Spleen (tissue), 11 donors: ENCODE results near the gene CDC42BPB. TPM values are rescaled to one million over a fixed set of nuclear protein-coding genes. Genes with fewer than 3 reads are reported as not detected.

Source experiments
- DNase-seq: peaks from one replicate; pipeline ENCODE4 v3.0.0-alpha.2; 2020
- H3K27ac ChIP-seq, 8 donors: fragments of 200-600 bp; sonication (generic) in 7 of 8; 1 replicate in 4 of 8; 2 replicates in 4 of 8; pipeline versions ENCODE4 v1.5.0 to v1.8.0; 2016 to 2021; ENCODE audit warnings: inconsistent platforms in 4 of 8, mild to moderate bottlenecking in 4 of 8, moderate library complexity in 1 of 8
- H3K27me3 ChIP-seq, 7 donors: fragments of 200-600 bp; sonication (generic) in 6 of 7; replicated peaks in 1 of 7; 1 replicate in 4 of 7; 2 replicates in 3 of 7; pipeline versions ENCODE4 v1.5.0 to v1.8.0; 2016 to 2021; ENCODE audit warnings: inconsistent platforms in 3 of 7, mild to moderate bottlenecking in 1 of 7
- H3K36me3 ChIP-seq, 6 donors: fragments of 200-600 bp; sonication (generic) in 5 of 6; 1 replicate in 4 of 6; 2 replicates in 2 of 6; pipeline versions ENCODE4 v1.5.0 to v1.8.0; 2016 to 2021; ENCODE audit warnings: inconsistent platforms in 2 of 6
- H3K4me1 ChIP-seq, 6 donors: fragments of 200-600 bp; sonication (generic) in 5 of 6; 1 replicate in 3 of 6; 2 replicates in 3 of 6; pipeline versions ENCODE4 v1.5.0 to v1.8.0; 2016 to 2021; ENCODE audit warnings: inconsistent platforms in 3 of 6
- H3K4me3 ChIP-seq, 8 donors: fragments of 200-600 bp; sonication (generic) in 7 of 8; 1 replicate in 4 of 8; 2 replicates in 4 of 8; pipeline versions ENCODE4 v1.5.0 to v1.8.0; 2016 to 2021; ENCODE audit warnings: inconsistent platforms in 4 of 8, mild to moderate bottlenecking in 4 of 8, moderate library complexity in 2 of 8
- H3K9me3 ChIP-seq, 8 donors: fragments of 200-600 bp; sonication (generic) in 7 of 8; 1 replicate in 4 of 8; 2 replicates in 4 of 8; pipeline versions ENCODE4 v1.5.0 to v1.8.0; 2016 to 2021; ENCODE audit warnings: inconsistent platforms in 4 of 8
- CTCF ChIP-seq, 11 experiments: fragments of 200-600 bp in 7 of 11; fragments of 450-650 bp in 4 of 11; sonication (generic) in 4 of 11; IDR thresholded peaks in 8 of 11; conservative IDR thresholded peaks in 3 of 11; 1 replicate in 7 of 11; 2 replicates in 4 of 11; pipeline versions ENCODE4 v1.4.0 to v1.8.0; 2016 to 2021; ENCODE audit warnings: antibody characterized with exemption in 11 of 11, inconsistent platforms in 4 of 11, mild to moderate bottlenecking in 1 of 11
- POLR2A ChIP-seq, 3 donors: fragments of 450-650 bp; IDR thresholded peaks; one replicate each; pipeline ENCODE4 v1.5.1; 2017; ENCODE audit warnings: antibody characterized with exemption in 3 of 3, mild to moderate bottlenecking in 1 of 3
- POLR2AphosphoS5 ChIP-seq, 3 donors: sonication (generic); formaldehyde crosslinking; IDR thresholded peaks; one replicate each; pipeline ENCODE4 v1.5.1; 2017; ENCODE audit warnings: antibody characterized with exemption in 3 of 3
- WGBS, 5 donors: extraction: QIAGEN DNeasy Blood & Tissue Kit in 3 of 5; methylation state at CpG; one replicate each; pipeline versions ENCODE4 v1.1.5 to v1.1.7; 2013 to 2018; 5-methylcytosine and 5-hydroxymethylcytosine counted together
- intact Hi-C: fragments of 100-400 bp; cut with DNase I; formaldehyde crosslinking; loops from one replicate; pipeline ENCODE4 v1.15.0; 2023; ENCODE audit warnings: low total_unique reads
- polyA plus RNA-seq, 3 donors: library from polyadenylated mRNA; stranded (reverse); fragments of 200-250 nt; gene quantifications; one replicate each; pipeline ENCODE4 v1.2.1, GENCODE V29; 2013
- total RNA-seq, 7 donors: library from RNA; depleted of rRNA in 3 of 7; stranded (reverse); fragments of >200 nt in 3 of 7; fragmentation: NEBNext Ultra II Directional in 4 of 7; extraction: Animal tissue kit (Norgen Biotek cat#: 25700) in 4 of 7; gene quantifications; one replicate each; pipeline versions ENCODE4 v1.1.0 to v1.2.1, GENCODE V29; 2016 to 2021
- donor health status: healthy with polysubstance abuse.
- donor health status: DM: no; HTN: no; CAD: no; lungs with moderate emphysema.
- donor health status: DM: no; HTN: no; CAD: no.
- donor health status: Bipolar disorder and iron deficiency.
- donor health status: healthy.
- donor health status: DM: no; HTN: no; CAD: no.
- donor health status: DM: yes; HTN: yes; CAD: no.

Gene CDC42BPB
- total and polyA plus RNA-seq, 10 donors = 6.4 to 94.5 (median 77.8) TPM

GRCh38 chr14:102975662-102976061, 81.7 kb downstream of the CDC42BPB start:
- TF ChIP-seq POLR2AphosphoS5 (IDR thresholded peaks at IDR 0.05) = no peak
- no peak for TF ChIP-seq CTCF (IDR thresholded peaks at IDR 0.05 in 8 of 11, conservative IDR thresholded peaks at IDR 0.05 in 3 of 11)
- TF ChIP-seq POLR2A (IDR thresholded peaks at IDR 0.05) = no peak

GRCh38 chr14:102973706-102974285, 83.6 kb downstream of the CDC42BPB start:
- Histone ChIP-seq H3K4me1 (no peaks in the 10 kb centered on the region), H3K9me3 (no peaks in the 10 kb centered on the region), H3K36me3 (peaks cover 0 to 100% (median 72%) of the 10 kb centered on the region in 6 donors), H3K27ac (no peak overlapping the region), H3K27me3 (no peaks in the 10 kb centered on the region), H3K4me3 (no peak overlapping the region)
- DNase-seq = peak; percentile 70
- intact Hi-C loops = no loop called here
- TF ChIP-seq POLR2AphosphoS5 (IDR thresholded peaks at IDR 0.05) (peak in 1 of 3 donors; percentile 37), CTCF (IDR thresholded peaks at IDR 0.05 in 8 of 11, conservative IDR thresholded peaks at IDR 0.05 in 3 of 11) (no peak), POLR2A (IDR thresholded peaks at IDR 0.05) (no peak)
- WGBS, 5 donors = 59 to 77% (median 70%) methylated on average over 14 to 22 of the region's 22 CpGs

More at GRCh38 chr14:102975662-102976061, 81.7 kb downstream of the CDC42BPB start:
- 89 to 93% (median 93%) methylated on average over 17 of the region's 17 CpGs for WGBS, 5 donors
- Histone ChIP-seq H3K9me3 (no peaks in the 10 kb centered on the region), H3K36me3 (peaks cover 0 to 100% (median 67%) of the 10 kb centered on the region in 6 donors), H3K27ac (no peak overlapping the region), H3K4me1 (no peaks in the 10 kb centered on the region), H3K27me3 (no peaks in the 10 kb centered on the region), H3K4me3 (no peak overlapping the region)
- peak; percentile 24 for DNase-seq
- intact Hi-C loops = no loop called here

GRCh38 chr14:102971836-102972606, 85.3 kb downstream of the CDC42BPB start:
- H3K27me3 ChIP-seq = no peaks in the 10 kb centered on the region
- H3K27ac ChIP-seq = no peak overlapping the region
- no peaks in the 10 kb centered on the region for H3K9me3 ChIP-seq
- TF ChIP-seq POLR2AphosphoS5 (IDR thresholded peaks at IDR 0.05) = no peak
- intact Hi-C loops = no loop called here
- peaks cover 0 to 100% (median 76%) of the 10 kb centered on the region in 6 donors for H3K36me3 ChIP-seq
- DNase-seq = peak; percentile 55
- H3K4me3 ChIP-seq = no peak overlapping the region
- no peaks in the 10 kb centered on the region for H3K4me1 ChIP-seq
- 91 to 97% (median 94%) methylated on average over 25 of the region's 25 CpGs for WGBS, 5 donors

- H3K27me3 ChIP-seq = no peaks in the 10 kb centered on the region
- H3K4me3 ChIP-seq = no peak overlapping the region
- H3K9me3 ChIP-seq = no peaks in the 10 kb centered on the region
- intact Hi-C loops = no loop called here
- peak; percentile 17 for DNase-seq
- no peaks in the 10 kb centered on the region for H3K4me1 ChIP-seq
- no peak for TF ChIP-seq POLR2A (IDR thresholded peaks at IDR 0.05)
- TF ChIP-seq POLR2AphosphoS5 (IDR thresholded peaks at IDR 0.05) = no peak
- TF ChIP-seq CTCF (IDR thresholded peaks at IDR 0.05 in 8 of 11, conservative IDR thresholded peaks at IDR 0.05 in 3 of 11) = no peak
- WGBS, 5 donors = 94 to 96% (median 95%) methylated on average over 9 of the region's 9 CpGs
- no peak overlapping the region for H3K27ac ChIP-seq
- peaks cover 0 to 100% (median 78%) of the 10 kb centered on the region in 6 donors for H3K36me3 ChIP-seq
Measured at GRCh38 chr14:102971314-102971713, 86.0 kb downstream of the CDC42BPB start.
